A549 treated with AZD2906 at 1 μM for 4 hours (cell line): ENCODE data around the gene YARS1. TPM values are rescaled to one million over a fixed set of nuclear protein-coding genes. Genes with fewer than 3 reads are reported as not detected.

ENCODE experiments used
- total RNA-seq: library from RNA; stranded (reverse); fragments of 200-300 nt; extraction: Qiagen RNA extraction; gene quantifications from 5 replicates; pipeline ENCODE4 v1.2.3, GENCODE V29; 2022

The YARS1 gene
- 53.5 to 84.7 TPM (median 58.7 TPM) in 5 replicates for total RNA-seq

GRCh38 chr1:32817159-32817814 is at the start of gene YARS1, which contains the start of gene S100PBP:
Gene YARS1 (minus strand): TSS chr1:32817358. CDS start chr1:32817244, 114 bp downstream.
Gene S100PBP (plus strand): TSS chr1:32817653. CDS start chr1:32826100, 8,447 bp downstream.

Other genes starting within 250 kb of the YARS1 start
- gene ZBTB8OS, start 166.8 kb downstream of the YARS1 start, total RNA-seq: 35.3 to 44.8 TPM (median 38.3 TPM) in 5 replicates
- 62.6 to 94.0 TPM (median 72.0 TPM) in 5 replicates for gene RBBP4, start 166.2 kb downstream of the YARS1 start, total RNA-seq
- 11.4 to 17.1 TPM (median 13.8 TPM) in 5 replicates for gene SYNC, start 114.6 kb downstream of the YARS1 start, total RNA-seq
- gene S100PBP, start 295 bp upstream of the YARS1 start, total RNA-seq: 13.5 to 17.3 TPM (median 15.9 TPM) in 5 replicates
- gene FNDC5, start 53.6 kb upstream of the YARS1 start, total RNA-seq: 0.18 to 0.64 TPM (median 0.32 TPM) in 5 replicates
- 0.11 to 0.66 TPM (median 0.44 TPM) in 5 replicates for gene HPCA, start 69.1 kb upstream of the YARS1 start, total RNA-seq
- 27.0 to 46.1 TPM (median 44.1 TPM) in 5 replicates for gene TMEM54, start 84.0 kb upstream of the YARS1 start, total RNA-seq
- gene RNF19B, start 147.5 kb upstream of the YARS1 start, total RNA-seq: 16.6 to 17.7 TPM (median 17.5 TPM) in 5 replicates
- gene AK2, start 219.5 kb upstream of the YARS1 start, total RNA-seq: 136 to 168 TPM (median 143 TPM) in 5 replicates